Cardiac ventricle fibroblast (primary cell): ENCODE results near the gene DEF6. TPM values are rescaled to one million over a fixed set of nuclear protein-coding genes. Genes with fewer than 3 reads are reported as not detected.

Experiments
- total RNA-seq: library from RNA; depleted of rRNA; stranded (reverse); fragments of >200 nt; gene quantifications from 2 replicates; pipeline ENCODE4 v1.2.3, GENCODE V29; 2015

Gene DEF6
- 0.44 and 0.50 TPM in 2 replicates for total RNA-seq

GRCh38 chr6:35297601-35298481, at the start of gene DEF6:
Gene DEF6 (plus strand): TSS chr6:35297818. CDS start chr6:35297857, 39 bp downstream.

GRCh38 chr6:35259194-35259947, 38.2 kb upstream of the DEF6 start, which contains the start of gene ZNF76:
Gene ZNF76 (plus strand): TSS chr6:35259735. CDS start chr6:35281152, 21,417 bp downstream.

GRCh38 chr6:35342258-35343091, 44.9 kb downstream of the DEF6 start, which contains the start of gene PPARD:
Gene PPARD (plus strand): TSS chr6:35342558. CDS start chr6:35411088, 68,530 bp downstream.

Other genes with a start within 250 kb of the DEF6 start
- gene TCP11, start 156.5 kb upstream of the DEF6 start, total RNA-seq = 0.39 TPM in 1 of 2 replicates, not detected in the other
- gene SCUBE3, start 83.9 kb upstream of the DEF6 start, total RNA-seq = 2.1 and 2.9 TPM in 2 replicates
- 10.6 and 18.8 TPM in 2 replicates for gene ZNF76, start 38.1 kb upstream of the DEF6 start, total RNA-seq
- 9.9 and 13.0 TPM in 2 replicates for gene PPARD, start 44.7 kb downstream of the DEF6 start, total RNA-seq
- gene FANCE, start 154.5 kb downstream of the DEF6 start, total RNA-seq = 2.3 and 3.1 TPM in 2 replicates
- 1,533 and 1,722 TPM in 2 replicates for gene RPL10A, start 170.6 kb downstream of the DEF6 start, total RNA-seq
- gene TEAD3, start 199.3 kb downstream of the DEF6 start, total RNA-seq = 11.6 and 12.7 TPM in 2 replicates
- not detected in 2 replicates for gene TULP1, start 215.1 kb downstream of the DEF6 start, total RNA-seq